ENCODE measurements around the gene DMAC2.
A peak's percentile ranks its signal among the peaks of the same experiment; 100 is the strongest.
"Not testable (repeated sequence)": the region's sequence is repeated elsewhere in the genome, so short reads cannot be mapped to it uniquely, and the experiment has no call there.

Gene DMAC2

DNA sequence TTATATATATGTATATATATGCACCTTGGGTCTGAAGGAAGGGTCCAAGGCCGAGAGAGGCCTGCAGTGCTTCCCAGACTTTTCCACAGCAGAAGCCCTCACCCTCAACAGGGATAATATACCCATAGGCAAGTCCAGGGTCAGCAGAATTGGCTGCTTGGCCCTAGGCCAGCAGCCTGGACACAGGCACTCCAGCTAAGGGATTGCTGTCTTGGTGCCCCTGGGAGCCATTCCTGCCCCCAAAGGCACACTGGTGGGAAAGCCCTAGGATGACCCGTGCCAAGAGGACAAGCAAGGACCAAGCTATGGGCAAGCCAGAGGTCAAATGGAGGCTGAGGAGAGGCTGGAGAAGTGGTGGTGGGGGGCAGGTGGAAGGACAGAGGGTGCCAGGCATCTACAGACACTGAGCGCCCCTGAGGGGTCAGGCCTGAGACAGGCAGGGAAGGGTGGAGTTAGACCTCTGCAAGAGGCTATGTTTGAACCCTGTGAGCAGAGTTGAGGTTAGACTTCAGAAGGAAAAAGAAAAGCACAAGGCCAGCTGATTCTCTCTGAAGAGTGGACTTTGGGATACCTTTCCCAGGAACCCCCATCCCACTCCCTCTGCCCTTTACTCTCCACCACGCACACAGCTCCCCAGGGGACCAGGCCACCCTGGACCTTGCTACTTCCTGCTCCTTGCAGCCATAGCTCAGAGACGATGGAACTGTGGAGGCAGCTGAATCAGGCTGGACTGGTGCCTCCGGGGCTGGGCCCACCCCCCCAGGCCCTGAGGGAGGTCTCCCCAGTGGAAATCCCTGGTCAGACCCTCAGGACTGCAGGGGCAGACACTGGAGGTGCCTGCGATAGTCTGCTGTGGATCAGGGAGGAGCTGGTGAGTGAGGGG, 3.0 kb upstream of the DMAC2 start, which contains the start of gene ERICH4:
Gene ERICH4, plus strand, starts transcription at position 684 of the 883 bp plus-strand sequence. Its CDS starts 14 bp downstream, at position 698.
- no peak for DNase-seq (ENCODE audit: low read depth in 3 of 3)

DNA sequence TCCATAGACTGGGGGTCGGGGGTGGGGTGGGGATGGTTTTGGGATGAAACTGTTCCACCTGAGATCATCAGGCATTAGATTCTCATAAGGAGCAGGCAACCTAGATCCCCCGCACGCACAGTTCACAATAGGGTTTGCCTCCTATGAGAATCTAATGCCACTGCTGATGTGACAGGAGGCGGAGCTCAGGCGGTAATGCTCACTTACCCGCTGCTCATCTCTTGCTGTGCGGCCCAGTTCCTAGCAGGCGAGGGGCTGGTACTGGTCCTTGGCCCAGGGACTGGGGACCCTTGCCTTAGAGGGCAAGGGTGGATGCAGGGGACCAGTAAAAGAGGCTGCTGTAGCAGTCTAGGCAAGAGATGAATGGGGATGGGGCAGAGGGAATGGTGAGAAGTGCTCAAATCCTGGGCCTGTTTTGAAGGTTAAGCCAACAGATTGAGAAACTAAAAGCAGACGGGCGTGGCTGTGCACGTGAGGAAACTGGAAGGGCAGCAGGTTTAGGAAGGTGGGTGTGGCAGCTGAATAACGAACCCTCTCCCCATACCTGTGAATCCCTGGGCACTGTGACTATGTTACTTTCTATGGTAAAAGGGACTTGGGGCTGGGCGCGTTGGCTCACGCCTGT, 1.7 kb upstream of the DMAC2 start:
- no peak for DNase-seq (ENCODE audit: low read depth in 3 of 3)

DNA sequence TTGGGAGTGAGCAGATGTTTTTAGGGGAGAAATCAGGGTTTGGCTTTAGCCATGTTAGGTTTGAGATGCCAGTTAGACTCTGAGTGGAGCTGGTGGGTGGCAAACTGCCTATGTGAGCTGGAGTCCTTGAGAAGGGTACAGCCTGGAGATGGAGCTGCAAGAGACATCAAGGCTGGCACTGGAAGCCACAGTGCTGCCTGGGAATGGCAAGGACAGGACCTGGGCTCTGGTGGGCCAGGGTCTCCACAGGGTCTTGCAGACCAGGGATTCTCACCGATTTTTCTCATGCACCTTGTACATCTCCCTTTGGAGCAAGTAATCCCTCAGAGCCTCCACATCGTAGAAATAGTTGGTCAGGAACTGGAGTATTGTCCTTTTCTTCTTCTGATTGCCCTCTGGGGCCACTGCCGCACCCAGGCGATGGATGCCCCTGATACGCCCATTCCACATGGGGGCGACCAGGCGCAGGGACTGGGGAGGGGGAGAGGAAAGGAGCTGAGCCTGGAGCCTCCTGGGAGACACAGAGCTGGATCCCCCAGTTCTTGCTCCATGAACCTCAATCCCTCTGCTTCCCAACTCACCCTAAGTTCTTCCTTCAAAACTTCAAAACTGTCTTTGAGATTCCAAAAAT, 1.7 kb downstream of the DMAC2 start:
- DNase-seq (ENCODE audit: low read depth in 3 of 3): no peak

DNA sequence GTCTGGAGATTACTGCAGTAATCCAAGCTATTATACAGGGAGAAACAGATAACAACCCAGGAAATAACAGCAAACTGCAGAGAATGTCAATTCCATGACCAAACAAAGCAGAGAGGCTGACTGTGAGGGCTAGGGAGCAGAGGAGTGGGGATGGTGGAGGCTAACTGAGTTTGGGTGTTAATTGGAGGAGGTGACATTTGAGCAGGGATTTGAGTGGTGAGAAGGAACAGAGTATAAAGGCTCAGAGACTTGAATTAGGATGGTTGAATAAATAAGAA, 3.1 kb downstream of the DMAC2 start:
- no peak for DNase-seq (ENCODE audit: low read depth in 3 of 3)

- no peak for DNase-seq (ENCODE audit: low read depth in 3 of 3)
Observed at GRCh38 chr19:41435936-41436673, 3.6 kb downstream of the DMAC2 start.

GRCh38 chr19:41435376-41435775, 4.3 kb downstream of the DMAC2 start:
- DNase-seq (ENCODE audit: low read depth in 3 of 3): not testable (repeated sequence)

GRCh38 chr19:41434450-41434849, 5.3 kb downstream of the DMAC2 start:
- no peak for DNase-seq (ENCODE audit: low read depth in 3 of 3)

- no peak for DNase-seq (ENCODE audit: low read depth in 3 of 3)
Observed at GRCh38 chr19:41433171-41433570, 6.5 kb downstream of the DMAC2 start.

GRCh38 chr19:41431426-41432386, 8.0 kb downstream of the DMAC2 start:
- no peak for DNase-seq (ENCODE audit: low read depth in 3 of 3)

DNA sequence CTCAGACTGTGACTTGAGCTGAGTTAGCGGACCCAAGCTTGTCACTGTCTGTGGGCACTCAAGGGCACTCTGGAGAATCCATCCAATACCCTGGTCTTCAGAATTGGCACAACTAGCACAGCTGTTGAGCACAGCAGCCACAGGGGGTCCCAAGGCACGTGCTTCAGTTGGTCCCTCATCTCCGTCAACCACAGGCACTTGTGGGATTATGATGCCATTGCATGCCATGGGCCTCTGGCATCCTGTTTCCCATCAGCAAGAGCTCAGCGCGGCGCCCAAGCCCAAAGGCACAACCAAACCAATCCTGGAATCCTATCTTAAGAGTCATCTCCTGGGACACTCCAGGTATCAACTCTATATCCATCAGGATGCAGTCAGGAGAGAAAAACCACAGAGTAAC, 8.8 kb downstream of the DMAC2 start:
- no peak for DNase-seq (ENCODE audit: low read depth in 3 of 3)

DNA sequence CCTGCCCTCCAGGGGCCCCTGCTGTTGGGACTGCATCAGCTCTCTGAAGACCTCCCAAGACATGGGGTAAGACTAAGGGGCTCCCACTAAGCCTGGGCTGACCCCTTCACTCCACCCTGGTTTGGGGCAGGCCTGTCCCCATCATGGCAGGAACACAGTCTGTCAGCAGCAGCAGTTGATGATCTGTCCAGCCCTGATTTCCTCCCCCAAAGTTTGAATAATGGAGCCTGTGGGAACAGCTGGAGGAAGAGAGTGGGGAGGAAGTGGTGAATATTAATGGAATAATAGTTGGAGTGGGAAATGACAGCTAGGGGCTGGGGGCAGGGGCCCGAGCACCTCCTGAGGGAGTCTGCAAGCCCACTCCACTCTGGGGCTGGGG, 11.2 kb downstream of the DMAC2 start:
- DNase-seq (ENCODE audit: low read depth in 3 of 3): no peak

DNA sequence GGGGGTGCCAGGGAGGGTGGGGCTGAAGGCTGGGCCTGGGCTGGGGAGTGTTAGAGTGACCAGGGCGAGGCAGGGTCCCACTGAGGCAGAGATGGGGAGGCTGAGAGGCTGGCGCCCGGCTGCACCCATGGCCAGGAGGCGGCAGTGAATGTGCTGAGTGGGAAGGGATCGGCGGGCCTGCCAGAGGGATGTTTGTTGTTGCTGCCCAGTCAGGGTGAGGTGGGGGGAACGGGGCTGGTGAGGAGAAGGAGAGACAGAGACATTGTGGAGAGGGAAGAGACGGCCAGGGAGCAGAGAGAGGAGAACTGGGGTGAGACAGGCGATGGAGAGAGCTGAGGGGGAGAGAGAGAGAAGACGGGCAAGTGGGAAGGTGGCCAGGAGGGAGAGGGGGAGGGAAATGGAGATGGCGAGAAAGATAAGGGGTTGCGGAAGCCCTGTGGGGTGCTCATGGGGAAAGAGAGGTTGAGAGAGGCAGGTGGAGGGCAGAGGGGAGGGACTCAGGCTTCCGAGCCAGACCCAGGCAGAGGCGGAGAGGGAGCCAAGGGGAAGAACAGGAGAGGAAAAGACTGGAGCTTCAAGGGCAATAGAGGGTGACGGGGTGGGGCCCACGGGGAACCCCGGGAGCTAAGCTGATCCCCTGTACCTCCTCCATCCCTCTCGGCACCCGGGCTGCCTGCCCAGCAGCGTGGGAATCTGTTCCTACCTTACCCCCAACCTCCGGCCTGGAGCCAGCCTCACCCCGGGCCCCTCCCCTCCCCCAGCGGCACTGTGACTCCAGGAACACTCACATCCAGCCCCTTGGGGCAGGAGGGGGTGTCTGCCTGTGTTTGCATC, 11.8 kb downstream of the DMAC2 start:
- DNase-seq (ENCODE audit: low read depth in 3 of 3): peak in 1 of 3 experiments; percentile 19

GRCh38 chr19:41426952-41427646, 12.6 kb downstream of the DMAC2 start, which contains the start of gene B3GNT8:
TSS of gene B3GNT8 (minus strand) at chr19:41427374. CDS start at chr19:41426778, 596 bp downstream.
- DNase-seq (ENCODE audit: low read depth in 3 of 3): peak in 1 of 3 experiments; percentile 55

GRCh38 chr19:41426116-41426841, 13.4 kb downstream of the DMAC2 start:
- DNase-seq (ENCODE audit: low read depth in 3 of 3): no peak

DNA sequence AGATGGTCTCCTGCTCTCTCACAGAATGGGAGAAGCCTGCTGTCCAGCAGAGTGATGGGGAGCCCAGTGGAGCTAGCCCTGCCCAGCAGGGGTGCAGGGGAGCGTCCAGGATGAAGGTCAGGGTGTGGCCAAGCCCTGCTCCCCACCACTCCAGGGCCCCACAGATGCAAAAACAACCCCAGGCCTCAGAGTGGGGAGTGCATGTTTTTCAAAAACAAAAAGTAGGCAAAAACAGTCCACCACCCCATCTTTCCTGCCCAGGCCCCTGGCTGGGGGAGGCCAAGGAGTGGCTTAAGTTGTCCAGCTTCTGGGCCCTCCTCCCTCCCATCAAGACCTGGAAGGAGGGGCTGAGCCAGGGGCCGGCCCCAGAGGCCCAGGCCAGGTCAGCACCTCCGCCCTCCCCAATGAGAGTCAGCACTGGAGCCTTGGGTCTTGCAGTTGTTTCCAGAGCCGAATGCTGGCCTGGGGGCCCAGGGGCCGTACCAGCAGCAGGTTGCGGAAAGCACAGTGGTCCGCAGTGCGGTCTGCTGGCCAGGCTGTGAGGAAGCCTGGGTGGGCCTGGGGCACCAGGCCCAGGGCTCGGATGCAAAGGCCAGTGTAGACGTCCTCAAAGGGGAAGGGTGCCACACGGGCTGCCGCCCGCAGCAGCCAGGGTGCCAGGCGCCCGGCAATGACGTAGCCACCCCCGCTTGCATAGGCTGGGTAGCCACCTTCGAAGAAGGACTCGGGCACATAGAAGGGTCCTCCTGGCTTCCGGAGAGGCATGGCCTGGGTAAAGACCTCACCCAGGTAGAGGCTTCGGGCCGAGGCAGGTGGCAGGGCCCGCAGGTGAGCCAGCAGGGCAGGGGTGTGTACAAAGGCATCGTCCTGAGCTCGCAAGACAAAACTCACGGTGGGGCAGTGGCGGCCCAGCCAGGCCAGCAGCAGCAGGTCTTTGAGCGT, 14.3 kb downstream of the DMAC2 start:
- no peak for DNase-seq (ENCODE audit: low read depth in 3 of 3)

DNA sequence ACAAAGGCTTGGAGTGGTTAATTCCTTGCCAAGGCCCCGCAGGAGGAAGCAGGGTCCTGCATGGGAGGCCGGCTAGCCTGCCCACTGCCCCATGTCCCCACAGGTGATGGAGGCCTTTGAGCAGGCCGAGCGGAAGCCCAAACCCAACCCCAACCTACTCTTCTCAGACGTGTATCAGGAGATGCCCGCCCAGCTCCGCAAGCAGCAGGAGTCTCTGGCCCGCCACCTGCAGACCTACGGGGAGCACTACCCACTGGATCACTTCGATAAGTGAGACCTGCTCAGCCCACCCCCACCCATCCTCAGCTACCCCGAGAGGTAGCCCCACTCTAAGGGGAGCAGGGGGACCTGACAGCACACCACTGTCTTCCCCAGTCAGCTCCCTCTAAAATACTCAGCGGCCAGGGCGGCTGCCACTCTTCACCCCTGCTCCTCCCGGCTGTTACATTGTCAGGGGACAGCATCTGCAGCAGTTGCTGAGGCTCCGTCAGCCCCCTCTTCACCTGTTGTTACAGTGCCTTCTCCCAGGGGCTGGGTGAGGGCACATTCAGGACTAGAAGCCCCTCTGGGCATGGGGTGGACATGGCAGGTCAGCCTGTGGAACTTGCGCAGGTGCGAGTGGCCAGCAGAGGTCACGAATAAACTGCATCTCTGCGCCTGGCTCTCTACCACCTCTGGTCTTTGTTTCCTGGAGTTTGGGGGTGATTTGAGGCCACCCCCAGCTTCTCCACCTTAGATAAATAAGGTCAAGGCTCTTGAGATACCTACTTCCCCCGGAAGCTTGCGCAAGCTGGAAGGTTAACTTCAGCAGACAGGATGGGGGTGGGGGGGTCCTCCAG, 15.2 kb downstream of the DMAC2 start:
- DNase-seq (ENCODE audit: low read depth in 3 of 3): no peak

- DNase-seq (ENCODE audit: low read depth in 3 of 3): no peak
Observed at GRCh38 chr19:41422955-41423354, 16.8 kb downstream of the DMAC2 start.
